Eye (tissue), 1 donor: Measurements from ENCODE around the gene UPK3A.
A peak's percentile ranks its signal among the peaks of the same experiment; 100 is the strongest.

Source experiments
- DNase-seq: peaks from one replicate; pipeline ENCODE4 v3.0.0-alpha.2; 2015

The UPK3A gene

DNA sequence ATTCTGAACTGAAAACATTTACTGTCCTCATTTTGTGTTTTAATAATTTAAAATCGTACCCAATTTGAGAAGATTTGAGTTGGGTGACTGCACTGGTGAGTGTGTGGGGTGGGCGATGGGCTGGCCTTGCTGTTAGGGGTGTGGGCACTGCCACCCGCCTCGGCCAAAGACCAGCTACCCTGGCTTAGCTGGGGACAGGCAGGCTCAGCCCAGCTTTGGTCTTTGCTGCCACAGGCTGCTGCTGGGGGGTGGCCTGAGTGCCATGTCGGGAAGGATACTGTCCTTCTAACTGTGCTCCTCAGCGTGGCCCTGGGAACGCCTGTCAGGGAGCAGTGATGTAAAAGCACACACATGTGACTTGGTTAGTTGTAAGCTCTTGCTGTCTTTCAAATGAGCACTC lies 47.3 kb downstream of the UPK3A start:
- DNase-seq: no peak

GRCh38 chr22:45334068-45334467 lies 49.3 kb downstream of the UPK3A start:
- DNase-seq: no peak

GRCh38 chr22:45334528-45334927 lies 49.8 kb downstream of the UPK3A start:
- no peak for DNase-seq

GRCh38 chr22:45335021-45335818 lies 50.5 kb downstream of the UPK3A start:
- DNase-seq: peak; percentile 48

DNA sequence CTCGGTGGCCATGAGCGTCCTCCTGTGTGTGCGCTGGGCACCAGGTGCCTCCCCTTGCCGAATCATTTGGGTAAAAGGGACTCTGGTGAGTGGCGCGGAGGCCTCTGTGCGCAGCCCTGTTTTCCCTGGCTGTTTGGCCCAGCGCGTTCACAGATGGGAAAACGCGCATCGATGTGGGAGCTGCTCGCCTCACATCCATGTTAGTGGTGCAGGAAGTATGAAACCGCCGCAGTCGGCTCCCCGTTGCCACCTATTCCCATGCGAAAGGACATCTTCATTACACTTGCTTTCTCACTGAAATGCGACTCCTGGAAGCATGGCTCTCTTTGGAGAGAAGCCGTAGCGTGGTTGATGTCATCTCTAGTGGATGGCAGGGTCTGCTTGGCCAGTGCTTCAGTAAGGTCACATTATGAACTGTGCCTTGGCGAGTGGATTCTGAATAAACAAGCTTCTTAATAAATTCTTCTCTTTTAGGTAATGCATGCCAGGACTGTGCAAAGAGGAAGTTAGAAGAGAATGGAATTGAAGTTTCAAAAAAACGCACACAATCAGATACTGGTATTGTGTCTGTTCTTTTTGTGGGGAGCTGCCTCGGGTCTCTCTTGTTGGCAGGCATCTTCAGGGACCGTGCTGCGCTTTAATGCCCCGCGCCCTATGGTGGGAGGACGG lies 51.2 kb downstream of the UPK3A start:
- DNase-seq: no peak

DNA sequence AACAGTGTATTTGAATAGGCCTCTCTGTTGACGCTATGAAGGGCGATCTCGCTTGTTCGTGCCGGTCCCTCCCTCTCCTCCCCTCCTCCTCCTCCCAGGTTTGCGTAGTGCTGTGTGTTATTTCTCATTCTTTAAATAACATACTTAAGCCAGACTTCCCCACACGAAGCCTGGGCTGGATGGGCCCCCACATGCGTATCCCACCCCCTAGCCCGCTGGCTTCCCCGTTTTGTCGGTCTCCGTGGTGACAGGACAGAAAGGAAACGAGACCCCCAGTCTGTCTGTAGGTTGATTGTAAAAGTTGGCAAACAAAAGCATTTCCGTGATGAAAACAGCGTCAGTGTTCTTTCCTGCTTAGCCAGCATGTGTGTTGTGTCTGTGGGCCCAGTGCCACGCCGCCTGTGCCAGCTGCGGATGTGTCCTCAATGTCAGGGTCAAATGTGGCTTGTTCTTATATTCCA lies 52.3 kb downstream of the UPK3A start:
- DNase-seq: peak; percentile 56

DNA sequence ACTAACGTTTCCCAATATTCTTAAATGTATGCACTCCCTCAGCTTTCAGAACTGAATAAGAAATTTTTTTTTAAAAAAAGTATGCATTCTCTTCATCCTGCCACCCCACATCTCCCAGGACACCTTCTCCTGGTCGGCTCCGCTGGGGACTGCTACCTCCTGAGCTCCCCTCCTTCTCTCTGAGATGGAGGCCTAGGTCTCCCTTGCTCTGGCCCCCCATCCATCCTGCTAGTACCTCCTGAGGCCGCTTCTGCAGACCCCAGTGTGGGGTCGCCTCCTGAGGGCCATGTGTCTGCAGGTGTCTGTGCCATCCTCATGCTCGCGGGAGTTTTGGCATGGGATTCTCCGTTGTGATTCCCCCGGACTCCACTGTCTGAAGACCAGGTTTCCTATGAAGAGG lies 52.8 kb downstream of the UPK3A start:
- no peak for DNase-seq

- DNase-seq: no peak
Measured at GRCh38 chr22:45338795-45339194, 54.0 kb downstream of the UPK3A start.

- DNase-seq: no peak
Measured at GRCh38 chr22:45340323-45340722, 55.6 kb downstream of the UPK3A start.

DNA sequence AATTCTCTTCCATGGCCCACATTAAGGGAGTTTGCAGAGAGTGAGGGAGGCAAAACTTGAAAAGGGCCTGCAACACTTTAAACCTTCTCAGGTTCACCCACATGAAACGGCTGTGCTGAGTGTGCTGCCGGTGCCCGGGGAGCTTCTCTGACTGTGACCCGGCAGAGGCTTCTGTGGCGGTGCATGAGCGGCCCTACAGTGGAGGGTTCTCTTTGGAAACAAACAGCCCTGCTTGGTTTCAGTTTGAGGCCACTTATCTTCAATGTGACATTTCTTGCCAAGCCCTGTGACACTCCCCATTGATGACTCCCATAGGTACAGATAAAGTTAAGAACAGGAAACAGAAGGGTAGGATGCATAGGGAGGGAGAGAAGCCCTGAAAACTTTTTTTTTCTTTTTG lies 56.7 kb downstream of the UPK3A start:
- no peak for DNase-seq

- DNase-seq: no peak
Measured at GRCh38 chr22:45343143-45343542, 58.4 kb downstream of the UPK3A start.

DNA sequence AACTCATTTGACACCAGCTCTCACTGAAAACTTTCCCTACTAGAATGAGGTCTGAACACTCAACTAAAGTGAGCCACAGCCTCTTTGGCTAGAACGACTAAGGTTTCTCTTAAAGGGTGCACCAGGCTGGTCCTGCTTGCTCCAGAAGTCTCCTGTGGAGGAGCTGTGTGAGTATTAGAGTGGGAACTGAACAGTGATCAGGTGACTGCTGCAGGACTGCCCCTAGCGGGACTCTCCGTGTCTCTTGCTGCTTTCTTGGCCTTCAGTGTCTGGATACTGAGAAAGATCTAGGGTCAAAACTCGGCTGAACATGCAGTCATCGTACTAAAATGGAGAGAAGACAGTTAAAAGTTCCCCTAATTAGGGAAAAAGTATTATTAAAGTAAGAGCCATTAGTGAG lies 59.6 kb downstream of the UPK3A start:
- peak; percentile 23 for DNase-seq
